Smooth muscle cell (in vitro differentiated cells): ENCODE measurements around the gene SYT17. TPM values are rescaled to one million over a fixed set of nuclear protein-coding genes. Genes with fewer than 3 reads are reported as not detected.

Experiments used
- DNase-seq: peaks from one replicate; lab custom pipeline; 2025; ENCODE audit not compliant: unreplicated experiment; lab: John Stamatoyannopoulos, UW
- H2AFZ ChIP-seq: fragments of 200-600 bp; sonication (generic); 2 replicates; pipeline ENCODE4 v1.6.0; 2016; ENCODE audit warnings: antibody characterized with exemption, low read depth, mild to moderate bottlenecking
- H3F3A ChIP-seq: fragments of 200-600 bp; sonication (generic); 2 replicates; pipeline ENCODE4 v1.6.0; 2017; ENCODE audit warnings: antibody characterized with exemption, low read depth
- H3K27ac ChIP-seq: fragments of 200-600 bp; sonication (generic); 2 replicates; pipeline ENCODE4 v1.5.1; 2016; ENCODE audit warnings: low read depth, mild to moderate bottlenecking
- H3K27me3 ChIP-seq: fragments of 200-600 bp; sonication (generic); 2 replicates; pipeline ENCODE4 v1.6.1; 2016; ENCODE audit warnings: low read depth, mild to moderate bottlenecking
- H3K36me3 ChIP-seq: fragments of 200-600 bp; sonication (generic); 2 replicates; pipeline ENCODE4 v1.5.1; 2016; ENCODE audit warnings: low read depth
- H3K4me1 ChIP-seq: fragments of 200-600 bp; sonication (generic); 2 replicates; pipeline ENCODE4 v1.5.1; 2016; ENCODE audit warnings: low read depth
- H3K4me2 ChIP-seq: fragments of 200-600 bp; sonication (generic); 2 replicates; pipeline ENCODE4 v1.6.0; 2016; ENCODE audit warnings: mild to moderate bottlenecking
- H3K4me3 ChIP-seq: fragments of 200-600 bp; sonication (generic); 2 replicates; pipeline ENCODE4 v1.5.1; 2016; ENCODE audit warnings: mild to moderate bottlenecking
- H3K79me2 ChIP-seq: fragments of 200-600 bp; sonication (generic); 2 replicates; pipeline ENCODE4 v1.6.0; 2016; ENCODE audit warnings: low read depth, mild to moderate bottlenecking
- H3K9ac ChIP-seq: fragments of 200-600 bp; sonication (generic); 2 replicates; pipeline ENCODE4 v1.6.0; 2016; ENCODE audit warnings: low read depth
- H3K9me3 ChIP-seq: fragments of 200-600 bp; sonication (generic); replicated peaks from 2 replicates; pipeline ENCODE4 v1.5.1; 2016; ENCODE audit warnings: low read depth
- H4K20me1 ChIP-seq: fragments of 200-600 bp; sonication (generic); 2 replicates; pipeline ENCODE4 v1.6.0; 2016; ENCODE audit warnings: low read depth
- WGBS: methylation state at CpG from one replicate; pipeline ENCODE4 v1.1.7; 2016; ENCODE audit warnings: low lambda C conversion rate; 5-methylcytosine and 5-hydroxymethylcytosine counted together
- polyA plus RNA-seq: library from polyadenylated mRNA; unstranded; fragments of >200 nt; fragmentation: Nextera tagmentation; extraction: Ambion mirVana; gene quantifications from 2 replicates; pipeline ENCODE4 v1.2.1, GENCODE V29; 2016
- total RNA-seq: library from RNA; depleted of rRNA; stranded (reverse); fragments of >200 nt; gene quantifications from 2 replicates; pipeline ENCODE4 v1.2.3, GENCODE V29; 2014
- TF ChIP-seq, protein P1 (sequence below): fragments of 200-600 bp; sonication (generic); IDR thresholded peaks from 2 replicates; pipeline ENCODE4 v1.5.1; 2017; ENCODE audit warnings: borderline replicate concordance, mild to moderate bottlenecking, antibody characterized with exemption; ENCODE audit not compliant: insufficient read depth, poor library complexity, severe bottlenecking

Gene SYT17
- total and polyA plus RNA-seq, 2 experiments from 2014 or later: 2.0 to 3.9 TPM

DNA sequence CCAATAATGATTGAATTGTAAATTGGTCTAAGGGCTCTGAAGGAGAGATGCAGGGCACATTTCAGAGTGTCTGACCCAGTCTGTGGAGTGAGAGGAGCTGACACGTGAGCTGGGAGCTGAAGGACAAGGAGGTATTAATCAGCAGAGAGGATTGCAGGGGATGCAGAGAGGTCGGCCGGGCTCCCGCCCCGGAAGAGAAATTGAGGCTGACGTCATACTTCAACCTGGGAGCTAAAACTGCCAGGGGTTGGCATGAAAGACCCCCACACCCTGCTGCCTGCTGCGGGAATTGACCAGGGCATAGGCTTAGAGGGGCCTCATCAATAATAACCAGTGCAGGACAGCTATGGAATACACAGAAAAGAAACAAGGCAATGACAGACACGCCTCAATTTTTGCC is 63.8 kb downstream of the SYT17 start:
- H3K9ac ChIP-seq: no peak overlapping the region
- TF ChIP-seq, protein P1, sequence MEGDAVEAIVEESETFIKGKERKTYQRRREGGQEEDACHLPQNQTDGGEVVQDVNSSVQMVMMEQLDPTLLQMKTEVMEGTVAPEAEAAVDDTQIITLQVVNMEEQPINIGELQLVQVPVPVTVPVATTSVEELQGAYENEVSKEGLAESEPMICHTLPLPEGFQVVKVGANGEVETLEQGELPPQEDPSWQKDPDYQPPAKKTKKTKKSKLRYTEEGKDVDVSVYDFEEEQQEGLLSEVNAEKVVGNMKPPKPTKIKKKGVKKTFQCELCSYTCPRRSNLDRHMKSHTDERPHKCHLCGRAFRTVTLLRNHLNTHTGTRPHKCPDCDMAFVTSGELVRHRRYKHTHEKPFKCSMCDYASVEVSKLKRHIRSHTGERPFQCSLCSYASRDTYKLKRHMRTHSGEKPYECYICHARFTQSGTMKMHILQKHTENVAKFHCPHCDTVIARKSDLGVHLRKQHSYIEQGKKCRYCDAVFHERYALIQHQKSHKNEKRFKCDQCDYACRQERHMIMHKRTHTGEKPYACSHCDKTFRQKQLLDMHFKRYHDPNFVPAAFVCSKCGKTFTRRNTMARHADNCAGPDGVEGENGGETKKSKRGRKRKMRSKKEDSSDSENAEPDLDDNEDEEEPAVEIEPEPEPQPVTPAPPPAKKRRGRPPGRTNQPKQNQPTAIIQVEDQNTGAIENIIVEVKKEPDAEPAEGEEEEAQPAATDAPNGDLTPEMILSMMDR: no peak
- H3F3A ChIP-seq: no peaks in the 10 kb centered on the region
- no peak for DNase-seq
- no peak overlapping the region for H3K4me2 ChIP-seq
- no peaks in the 10 kb centered on the region for H4K20me1 ChIP-seq
- 87% methylated on average over 8 of the region's 8 CpGs for WGBS
- H3K79me2 ChIP-seq: no peaks in the 10 kb centered on the region
- no peaks in the 10 kb centered on the region for H3K27me3 ChIP-seq
- H3K9me3 ChIP-seq: no peaks in the 10 kb centered on the region
- no peak overlapping the region for H2AFZ ChIP-seq
- H3K36me3 ChIP-seq: no peaks in the 10 kb centered on the region
- peaks cover 9% of the 10 kb centered on the region for H3K4me1 ChIP-seq
- no peak overlapping the region for H3K27ac ChIP-seq
- no peak overlapping the region for H3K4me3 ChIP-seq

DNA sequence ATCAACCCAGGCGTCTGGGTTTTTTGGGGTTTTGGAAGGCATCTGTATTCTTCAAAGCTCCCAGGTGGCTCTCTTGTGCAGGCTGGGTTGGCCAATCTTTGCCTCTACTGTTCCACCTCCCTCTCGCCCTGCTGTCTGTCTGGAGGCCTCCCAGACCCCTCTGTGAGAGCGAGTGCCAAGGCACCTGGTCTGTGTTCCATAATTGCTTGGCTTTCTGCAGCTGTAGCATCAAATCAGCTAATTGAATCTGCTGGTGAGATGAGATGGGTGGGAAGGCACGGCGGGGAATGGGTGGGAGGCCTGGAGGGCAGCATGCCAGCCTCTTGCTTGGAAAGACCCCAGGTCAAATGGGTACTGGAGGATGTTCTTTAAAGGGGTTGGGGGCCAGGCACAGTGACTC is 64.9 kb downstream of the SYT17 start:
- Histone ChIP-seq H3K9me3 (no peaks in the 10 kb centered on the region), H3K9ac (no peak overlapping the region), H3F3A (no peaks in the 10 kb centered on the region), H2AFZ (no peak overlapping the region), H3K36me3 (no peaks in the 10 kb centered on the region), H4K20me1 (no peaks in the 10 kb centered on the region), H3K4me2 (no peak overlapping the region), H3K27ac (no peak overlapping the region), H3K79me2 (no peaks in the 10 kb centered on the region), H3K27me3 (no peaks in the 10 kb centered on the region), H3K4me1 (peaks cover 2% of the 10 kb centered on the region), H3K4me3 (no peak overlapping the region)
- DNase-seq: no peak
- 94% methylated on average over 5 of the region's 5 CpGs for WGBS
- TF ChIP-seq, protein P1: no peak

DNA sequence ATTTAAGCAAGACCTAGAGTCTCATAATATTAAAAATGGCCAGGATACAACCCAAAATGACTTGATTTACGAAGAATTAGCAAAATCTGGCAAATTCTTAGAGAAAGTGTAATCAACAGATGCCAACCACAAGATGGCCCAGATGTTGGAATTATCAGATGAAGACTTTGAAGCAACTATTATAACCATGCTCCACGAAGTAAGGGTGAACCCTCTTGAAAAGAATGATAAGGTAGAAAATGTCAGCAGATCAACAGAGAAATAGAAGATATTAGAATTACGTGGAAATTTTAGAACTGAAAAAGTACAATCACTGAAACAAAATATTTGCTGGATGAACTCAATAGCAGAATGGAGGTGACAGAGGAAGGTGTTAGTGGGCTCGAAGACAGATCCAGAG is 67.4 kb downstream of the SYT17 start:
- H3K4me1 ChIP-seq: no peaks in the 10 kb centered on the region
- no peak overlapping the region for H2AFZ ChIP-seq
- H3K79me2 ChIP-seq: no peaks in the 10 kb centered on the region
- no peak overlapping the region for H3K4me2 ChIP-seq
- TF ChIP-seq, protein P1: no peak
- H3F3A ChIP-seq: no peaks in the 10 kb centered on the region
- H3K9ac ChIP-seq: no peak overlapping the region
- H3K27me3 ChIP-seq: no peaks in the 10 kb centered on the region
- no peak for DNase-seq
- H3K9me3 ChIP-seq: no peaks in the 10 kb centered on the region
- no peak overlapping the region for H3K4me3 ChIP-seq
- WGBS: 94% methylated on average over 4 of the region's 4 CpGs
- no peak overlapping the region for H3K27ac ChIP-seq
- no peaks in the 10 kb centered on the region for H3K36me3 ChIP-seq
- no peaks in the 10 kb centered on the region for H4K20me1 ChIP-seq

DNA sequence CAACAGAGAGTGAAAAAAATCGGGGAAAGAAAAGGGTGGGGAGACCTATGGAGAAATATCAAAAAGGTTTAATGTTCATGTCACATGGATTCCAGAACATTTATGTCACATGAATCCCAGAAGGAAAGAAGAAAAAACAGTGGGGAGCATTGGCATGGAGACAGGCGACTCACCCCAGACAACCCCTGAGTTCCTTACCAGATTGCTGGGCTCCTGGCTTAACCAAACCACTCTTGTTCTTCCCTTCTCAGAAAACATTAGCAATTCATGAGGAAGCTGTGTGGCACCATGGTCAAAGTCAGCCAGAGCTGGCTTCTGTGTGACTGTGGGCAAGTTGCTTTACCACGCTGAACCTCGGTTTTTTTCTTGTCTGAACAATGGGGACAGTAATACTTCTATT is 67.8 kb downstream of the SYT17 start:
- TF ChIP-seq, protein P1: no peak
- no peaks in the 10 kb centered on the region for H3K4me1 ChIP-seq
- no peak overlapping the region for H3K27ac ChIP-seq
- H3K27me3 ChIP-seq: no peaks in the 10 kb centered on the region
- H3F3A ChIP-seq: no peaks in the 10 kb centered on the region
- no peak overlapping the region for H3K4me2 ChIP-seq
- no peak overlapping the region for H3K4me3 ChIP-seq
- no peak for DNase-seq
- no peak overlapping the region for H3K9ac ChIP-seq
- no peaks in the 10 kb centered on the region for H3K9me3 ChIP-seq
- H4K20me1 ChIP-seq: no peaks in the 10 kb centered on the region
- no peaks in the 10 kb centered on the region for H3K36me3 ChIP-seq
- no peak overlapping the region for H2AFZ ChIP-seq
- WGBS: 99% methylated on average over 4 of the region's 4 CpGs
- H3K79me2 ChIP-seq: no peaks in the 10 kb centered on the region
